Tibial nerve (tissue), 4 donors: ENCODE data around the gene ADRM1. TPM values are rescaled to one million over a fixed set of nuclear protein-coding genes. Genes with fewer than 3 reads are reported as not detected.

Experiments
- DNase-seq, 2 donors: peaks; one replicate each; pipeline ENCODE4 v3.0.0-alpha.2; 2019; ENCODE audit warnings: low spot score in 2 of 2
- H3K27ac ChIP-seq, 4 donors: fragments of 200-600 bp; sonication (generic) in 3 of 4; one replicate each; pipeline ENCODE4 v1.5.1; 2017 to 2019; ENCODE audit warnings: mild to moderate bottlenecking in 1 of 4
- H3K27me3 ChIP-seq, 2 donors: fragments of 200-600 bp; sonication (generic) in 1 of 2; one replicate each; pipeline versions ENCODE4 v1.5.1 to v1.6.0; 2017 to 2019
- H3K36me3 ChIP-seq, 3 donors: fragments of 200-600 bp; sonication (generic); one replicate each; pipeline ENCODE4 v1.5.1; 2018 to 2019
- H3K4me1 ChIP-seq, 4 donors: fragments of 200-600 bp; sonication (generic) in 3 of 4; one replicate each; pipeline ENCODE4 v1.5.1; 2017 to 2019
- H3K4me3 ChIP-seq, 4 donors: fragments of 200-600 bp; sonication (generic) in 3 of 4; one replicate each; pipeline ENCODE4 v1.5.1; 2017 to 2019; ENCODE audit warnings: mild to moderate bottlenecking in 1 of 4, moderate library complexity in 1 of 4
- H3K9me3 ChIP-seq, 4 donors: fragments of 200-600 bp; sonication (generic) in 3 of 4; one replicate each; pipeline ENCODE4 v1.5.1; 2017 to 2019
- CTCF ChIP-seq, 5 experiments: fragments of 200-600 bp in 3 of 5; fragments of 450-650 bp in 2 of 5; sonication (generic) in 3 of 5; IDR thresholded peaks; one replicate each; pipeline ENCODE4 v1.5.1; 2016 to 2019; ENCODE audit warnings: antibody characterized with exemption in 5 of 5, mild to moderate bottlenecking in 3 of 5, moderate library complexity in 2 of 5
- EP300 ChIP-seq, 2 donors: sonication (generic); formaldehyde crosslinking; IDR thresholded peaks; one replicate each; pipeline ENCODE4 v1.6.1; 2017; ENCODE audit warnings: antibody characterized with exemption in 2 of 2, mild to moderate bottlenecking in 1 of 2
- POLR2A ChIP-seq, 2 donors: fragments of 450-650 bp; IDR thresholded peaks; one replicate each; pipeline ENCODE4 v1.6.1; 2017; ENCODE audit warnings: antibody characterized with exemption in 2 of 2, mild to moderate bottlenecking in 2 of 2, moderate library complexity in 2 of 2
- WGBS, 2 donors: methylation state at CpG; one replicate each; pipeline ENCODE4 v1.1.5; 2018; 5-methylcytosine and 5-hydroxymethylcytosine counted together
- total RNA-seq, 4 donors: library from RNA; depleted of rRNA; stranded (reverse); fragments of >200 nt; gene quantifications; one replicate each; pipeline ENCODE4 v1.1.0, GENCODE V29; 2016

ADRM1 gene
- total RNA-seq, 4 donors from 2014 or later = 111 to 132 (median 129) TPM

- Histone ChIP-seq H3K27me3 (no peaks in the 10 kb centered on the region), H3K4me3 (no peak overlapping the region), H3K4me1 (no peaks in the 10 kb centered on the region), H3K9me3 (no peaks in the 10 kb centered on the region), H3K27ac (no peak overlapping the region), H3K36me3 (peaks cover 4 to 96% (median 9%) of the 10 kb centered on the region in 3 donors)
- TF ChIP-seq CTCF (IDR thresholded peaks at IDR 0.05) = no peak
- no peak for TF ChIP-seq EP300 (IDR thresholded peaks at IDR 0.05)
- no peak for TF ChIP-seq POLR2A (IDR thresholded peaks at IDR 0.05)
- WGBS, 2 donors = 88 to 95% methylated on average over 10 to 26 of the region's 26 CpGs
- no peak for DNase-seq
These were observed 10.2 kb downstream of the ADRM1 start for GRCh38 chr20:62313021-62313420.

DNA sequence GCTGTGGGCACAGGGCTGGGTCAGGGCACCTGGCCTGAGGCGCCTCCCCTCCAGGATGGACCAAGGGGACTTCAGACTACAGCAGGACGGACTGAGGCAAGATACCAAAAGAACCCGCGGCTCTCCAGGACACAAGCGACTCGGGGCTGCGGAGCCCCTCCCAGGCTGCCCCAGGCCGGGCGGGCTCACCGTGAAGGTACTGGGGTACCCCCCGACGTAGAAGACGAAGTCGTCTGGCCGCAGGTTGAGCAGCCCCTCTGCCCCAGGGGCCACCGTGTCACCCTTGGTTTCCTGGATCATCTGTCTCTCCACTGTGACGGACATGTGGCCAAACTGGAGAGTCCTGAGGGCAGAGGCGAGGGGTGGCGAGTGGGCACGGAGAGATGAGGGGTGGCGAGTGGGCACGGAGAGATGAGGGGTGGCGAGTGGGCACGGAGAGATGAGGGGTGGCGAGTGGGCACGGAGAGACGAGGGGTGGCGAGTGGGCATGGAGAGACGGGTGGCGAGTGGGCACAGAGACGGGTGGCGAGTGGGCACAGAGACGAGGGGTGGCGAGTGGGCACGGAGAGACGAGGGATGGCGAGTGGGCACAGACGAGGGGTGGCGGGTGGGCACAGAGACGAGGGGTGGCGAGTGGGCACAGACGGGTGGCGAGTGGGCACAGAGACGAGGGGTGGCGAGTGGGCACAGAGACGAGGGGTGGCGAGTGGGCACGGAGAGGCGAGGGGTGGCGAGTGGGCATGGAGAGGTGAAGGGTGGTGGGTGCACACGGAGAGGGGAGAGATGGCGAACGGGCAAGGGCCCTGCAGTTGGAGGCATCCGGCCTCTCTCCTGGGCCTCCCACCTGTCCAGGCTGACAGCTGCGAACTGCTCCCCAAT lies 10.9 kb downstream of the ADRM1 start:
- Histone ChIP-seq H3K4me3 (no peak overlapping the region), H3K27ac (no peak overlapping the region), H3K9me3 (no peaks in the 10 kb centered on the region), H3K4me1 (no peaks in the 10 kb centered on the region), H3K27me3 (no peaks in the 10 kb centered on the region), H3K36me3 (peaks cover 0 to 94% (median 3%) of the 10 kb centered on the region in 3 donors)
- no peak for DNase-seq
- TF ChIP-seq EP300 (IDR thresholded peaks at IDR 0.05) (no peak), POLR2A (IDR thresholded peaks at IDR 0.05) (no peak), CTCF (IDR thresholded peaks at IDR 0.05) (no peak)
- 89 to 91% methylated on average over 55 of the region's 55 CpGs for WGBS, 2 donors

GRCh38 chr20:62314339-62314638 lies 11.5 kb downstream of the ADRM1 start:
- WGBS, 2 donors = 93% methylated on average over 12 of the region's 12 CpGs
- peaks cover 0 to 94% (median 0%) of the 10 kb centered on the region in 3 donors for H3K36me3 ChIP-seq

GRCh38 chr20:62314711-62315302 lies 12.0 kb downstream of the ADRM1 start:
- H3K36me3 ChIP-seq = peaks cover 0 to 93% (median 0%) of the 10 kb centered on the region in 3 donors

More at GRCh38 chr20:62314339-62314638, 11.5 kb downstream of the ADRM1 start:
- TF ChIP-seq EP300 (IDR thresholded peaks at IDR 0.05) (no peak), CTCF (IDR thresholded peaks at IDR 0.05) (no peak), POLR2A (IDR thresholded peaks at IDR 0.05) (no peak)
- DNase-seq = no peak
- Histone ChIP-seq H3K4me3 (no peak overlapping the region), H3K27ac (no peak overlapping the region), H3K27me3 (no peaks in the 10 kb centered on the region), H3K9me3 (no peaks in the 10 kb centered on the region), H3K4me1 (no peaks in the 10 kb centered on the region)

More at GRCh38 chr20:62314711-62315302, 12.0 kb downstream of the ADRM1 start:
- DNase-seq = no peak
- Histone ChIP-seq H3K4me1 (no peaks in the 10 kb centered on the region), H3K27ac (no peak overlapping the region), H3K9me3 (no peaks in the 10 kb centered on the region), H3K27me3 (no peaks in the 10 kb centered on the region), H3K4me3 (no peak overlapping the region)
- WGBS, 2 donors = 93 to 96% methylated on average over 15 to 22 of the region's 25 CpGs
- TF ChIP-seq CTCF (IDR thresholded peaks at IDR 0.05) (no peak), POLR2A (IDR thresholded peaks at IDR 0.05) (no peak), EP300 (IDR thresholded peaks at IDR 0.05) (no peak)
